SU-DHL-6 (cell line): ENCODE results near the gene UNC13C.

Source experiments
- EZH2phosphoT487 ChIP-seq: fragments of 200-600 bp; sonication (generic), shearing (Covaris generic); conservative IDR thresholded peaks from 2 replicates; pipeline ENCODE4 v1.6.1; 2018; ENCODE audit warnings: mild to moderate bottlenecking, antibody characterized with exemption, low read length, moderate library complexity, mixed read lengths
- TF ChIP-seq, protein P1 (sequence below): fragments of 200-600 bp; sonication (generic); IDR thresholded peaks from one replicate; pipeline ENCODE4 v1.5.1; 2017; ENCODE audit warnings: antibody characterized with exemption, mild to moderate bottlenecking, low read length, moderate library complexity; ENCODE audit not compliant: insufficient read depth, poor library complexity, severe bottlenecking

DNA sequence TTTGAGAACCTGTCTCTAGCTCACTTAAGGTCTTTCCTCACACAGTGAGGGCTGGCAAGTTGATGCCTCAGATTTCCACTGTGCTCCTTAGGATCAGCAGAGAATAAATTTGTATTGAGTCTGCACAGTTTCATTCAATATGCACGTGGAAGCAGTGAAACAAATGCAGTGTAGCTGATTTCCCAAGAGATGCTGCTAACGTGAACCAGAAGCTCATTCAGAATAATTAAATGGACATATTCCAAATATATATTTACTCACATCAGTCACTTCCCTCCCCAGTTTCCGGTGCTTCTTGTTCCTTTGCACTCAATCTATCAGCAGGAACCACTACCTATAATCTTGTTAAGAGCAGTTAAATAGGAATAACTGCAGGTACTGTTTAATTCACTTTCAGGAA is 86.1 kb downstream of the UNC13C start:
- TF ChIP-seq, protein P1, sequence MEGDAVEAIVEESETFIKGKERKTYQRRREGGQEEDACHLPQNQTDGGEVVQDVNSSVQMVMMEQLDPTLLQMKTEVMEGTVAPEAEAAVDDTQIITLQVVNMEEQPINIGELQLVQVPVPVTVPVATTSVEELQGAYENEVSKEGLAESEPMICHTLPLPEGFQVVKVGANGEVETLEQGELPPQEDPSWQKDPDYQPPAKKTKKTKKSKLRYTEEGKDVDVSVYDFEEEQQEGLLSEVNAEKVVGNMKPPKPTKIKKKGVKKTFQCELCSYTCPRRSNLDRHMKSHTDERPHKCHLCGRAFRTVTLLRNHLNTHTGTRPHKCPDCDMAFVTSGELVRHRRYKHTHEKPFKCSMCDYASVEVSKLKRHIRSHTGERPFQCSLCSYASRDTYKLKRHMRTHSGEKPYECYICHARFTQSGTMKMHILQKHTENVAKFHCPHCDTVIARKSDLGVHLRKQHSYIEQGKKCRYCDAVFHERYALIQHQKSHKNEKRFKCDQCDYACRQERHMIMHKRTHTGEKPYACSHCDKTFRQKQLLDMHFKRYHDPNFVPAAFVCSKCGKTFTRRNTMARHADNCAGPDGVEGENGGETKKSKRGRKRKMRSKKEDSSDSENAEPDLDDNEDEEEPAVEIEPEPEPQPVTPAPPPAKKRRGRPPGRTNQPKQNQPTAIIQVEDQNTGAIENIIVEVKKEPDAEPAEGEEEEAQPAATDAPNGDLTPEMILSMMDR: no peak
- no peak for TF ChIP-seq EZH2phosphoT487
